Muscle layer of colon (tissue), 2 donors: ENCODE measurements around the gene KIDINS220.

ENCODE experiments used
- H3K27ac ChIP-seq: one replicate; pipeline ENCODE4 v1.7.0; 2013; ENCODE audit warnings: low read depth, mild to moderate bottlenecking, low read length, moderate library complexity
- H3K27me3 ChIP-seq, 2 donors: one replicate each; pipeline ENCODE4 v1.7.0; 2013; ENCODE audit warnings: low read length in 2 of 2, mild to moderate bottlenecking in 2 of 2; ENCODE audit not compliant: insufficient read depth in 2 of 2, control insufficient read depth in 1 of 2
- H3K36me3 ChIP-seq: one replicate; pipeline ENCODE4 v1.7.0; 2013; ENCODE audit warnings: mild to moderate bottlenecking, low read length; ENCODE audit not compliant: insufficient read depth
- H3K4me1 ChIP-seq: one replicate; pipeline ENCODE4 v1.7.0; 2013; ENCODE audit warnings: mild to moderate bottlenecking, low read length; ENCODE audit not compliant: insufficient read depth
- H3K4me3 ChIP-seq, 2 donors: one replicate each; pipeline ENCODE4 v1.7.0; 2013; ENCODE audit warnings: low read length in 2 of 2, low read depth in 1 of 2, mild to moderate bottlenecking in 1 of 2, moderate library complexity in 1 of 2
- H3K9ac ChIP-seq: one replicate; pipeline ENCODE4 v1.7.0; 2013; ENCODE audit warnings: low read length
- H3K9me3 ChIP-seq: one replicate; pipeline ENCODE4 v1.7.0; 2013; ENCODE audit warnings: mild to moderate bottlenecking, low read length
- donor health status: abdominal sarcoma.
- donor health status: Adenocarcinoma of cecum.

KIDINS220 gene

DNA sequence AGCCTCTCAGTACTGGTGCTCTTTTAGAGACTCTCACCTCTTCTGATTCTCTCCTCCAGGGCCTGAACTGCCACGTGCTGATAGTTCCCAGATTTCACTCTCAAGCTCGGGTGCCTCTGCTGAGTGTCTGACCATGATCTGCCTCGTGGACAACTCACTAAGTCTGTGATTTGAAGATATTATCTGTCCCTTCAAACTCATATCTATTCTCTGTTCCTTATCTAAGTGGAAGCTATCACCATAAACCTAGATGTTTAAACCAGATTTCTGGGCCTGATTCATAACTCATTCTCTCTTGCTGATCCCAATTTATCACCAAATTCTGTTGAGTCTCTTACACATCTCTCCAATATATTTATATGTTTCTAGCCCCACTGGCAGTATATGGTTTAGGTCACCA is 29.9 kb upstream of the KIDINS220 start:
- H3K36me3 ChIP-seq = peaks cover 4% of the 10 kb centered on the region
- H3K9ac ChIP-seq = no peak overlapping the region
- no peak overlapping the region for H3K4me3 ChIP-seq
- H3K9me3 ChIP-seq = no peaks in the 10 kb centered on the region
- H3K27me3 ChIP-seq = no peaks in the 10 kb centered on the region
- no peaks in the 10 kb centered on the region for H3K4me1 ChIP-seq
- no peak overlapping the region for H3K27ac ChIP-seq

DNA sequence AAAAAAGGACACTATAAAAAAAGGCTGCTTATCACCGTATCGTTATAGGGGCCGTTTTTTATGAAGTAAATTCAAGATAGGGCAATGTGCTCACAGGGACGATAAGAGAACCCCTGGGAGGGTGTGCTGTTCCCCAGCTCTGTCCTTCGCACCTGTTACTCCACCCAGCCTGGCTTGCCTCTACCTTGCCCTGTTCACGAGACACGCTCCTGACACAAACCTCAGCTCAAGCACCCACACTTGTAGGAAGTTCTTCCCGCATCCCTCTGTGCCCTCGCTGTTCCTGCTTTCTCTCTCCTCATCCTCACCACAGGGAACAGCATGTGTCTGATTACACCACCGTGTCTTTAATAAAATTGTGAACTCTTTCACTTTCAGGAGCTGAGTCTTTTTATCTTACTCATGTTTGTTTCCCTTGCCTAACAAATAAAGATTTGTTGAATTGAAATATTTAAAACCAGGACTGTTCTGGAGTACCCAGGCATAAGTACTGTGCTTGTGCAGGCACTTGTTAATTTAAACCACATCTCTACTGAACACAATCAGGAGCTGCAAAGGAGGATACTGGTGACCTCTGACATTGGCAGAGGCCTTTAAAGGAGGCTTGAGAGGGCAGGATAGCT is 26.0 kb upstream of the KIDINS220 start:
- no peaks in the 10 kb centered on the region for H3K27me3 ChIP-seq
- H3K4me3 ChIP-seq = no peak overlapping the region
- peaks cover 4% of the 10 kb centered on the region for H3K36me3 ChIP-seq
- H3K4me1 ChIP-seq = no peaks in the 10 kb centered on the region
- no peaks in the 10 kb centered on the region for H3K9me3 ChIP-seq
- H3K9ac ChIP-seq = no peak overlapping the region
- H3K27ac ChIP-seq = no peak overlapping the region

DNA sequence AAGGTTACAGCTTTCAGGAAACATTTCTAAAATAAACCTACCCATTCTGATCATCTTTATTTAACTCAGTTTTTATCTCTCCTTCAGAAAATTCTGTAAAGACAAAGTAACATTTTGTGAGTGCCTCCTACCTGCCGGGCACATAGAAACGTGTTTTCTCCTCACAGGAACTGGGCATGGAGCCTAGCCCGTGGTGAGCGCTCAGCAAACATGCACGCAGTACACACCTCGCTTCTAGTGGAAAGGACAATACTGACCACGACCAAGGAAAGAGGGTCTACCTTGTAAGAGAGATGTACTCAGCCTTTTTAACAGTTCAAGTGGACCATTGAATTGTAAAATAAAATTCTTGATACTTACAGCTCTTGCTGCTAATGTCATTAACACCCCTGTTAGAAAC is 24.8 kb upstream of the KIDINS220 start:
- no peak overlapping the region for H3K27ac ChIP-seq
- H3K9ac ChIP-seq = no peak overlapping the region
- H3K9me3 ChIP-seq = no peaks in the 10 kb centered on the region
- no peaks in the 10 kb centered on the region for H3K27me3 ChIP-seq
- peaks cover 4% of the 10 kb centered on the region for H3K36me3 ChIP-seq
- no peaks in the 10 kb centered on the region for H3K4me1 ChIP-seq
- no peak overlapping the region for H3K4me3 ChIP-seq

DNA sequence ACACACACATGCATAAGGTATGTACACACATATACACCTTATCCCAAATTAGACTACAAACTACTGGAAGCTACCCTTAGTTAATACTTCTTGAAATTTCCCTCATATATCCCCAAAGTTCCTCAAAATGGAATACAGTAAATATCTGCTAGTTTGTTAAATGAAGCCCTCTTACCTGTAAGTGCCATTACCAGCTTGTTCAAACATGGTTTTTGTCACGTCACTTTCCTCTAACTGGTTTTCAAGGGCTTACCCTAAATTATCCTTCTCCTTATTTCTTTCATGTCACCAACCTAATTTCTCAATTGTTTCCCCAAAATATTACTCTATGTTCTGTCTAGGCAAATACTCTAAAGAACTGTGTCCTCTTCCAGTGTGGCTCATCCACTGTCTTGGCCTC is 24.4 kb upstream of the KIDINS220 start:
- Histone ChIP-seq H3K4me3 (no peak overlapping the region), H3K27me3 (no peaks in the 10 kb centered on the region), H3K9ac (no peak overlapping the region)

DNA sequence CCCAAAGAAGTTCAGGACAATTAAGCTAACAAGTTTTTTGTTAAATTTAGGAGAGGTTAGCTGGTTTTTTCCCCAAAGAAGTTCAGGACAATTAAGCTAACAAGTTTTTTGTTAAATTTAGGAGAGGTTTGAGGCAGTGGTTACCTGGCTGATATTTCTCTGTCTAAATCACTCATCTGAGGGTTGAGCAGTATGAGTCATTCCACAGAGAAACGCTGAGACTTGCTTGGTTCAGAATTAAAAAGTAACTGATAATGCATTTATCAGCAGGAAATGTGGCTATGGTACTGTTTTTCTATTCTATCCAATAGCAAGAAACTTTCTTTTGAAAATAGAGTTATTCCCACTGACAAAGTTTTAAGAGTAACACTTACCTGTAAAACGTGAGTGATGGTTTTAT is 22.8 kb upstream of the KIDINS220 start:
- Histone ChIP-seq H3K27me3 (no peaks in the 10 kb centered on the region), H3K4me1 (no peaks in the 10 kb centered on the region), H3K9me3 (no peaks in the 10 kb centered on the region), H3K4me3 (no peak overlapping the region), H3K27ac (no peak overlapping the region), H3K36me3 (peaks cover 4% of the 10 kb centered on the region), H3K9ac (no peak overlapping the region)

More for the DNA sequence above, 24.4 kb upstream of the KIDINS220 start:
- Histone ChIP-seq H3K9me3 (no peaks in the 10 kb centered on the region), H3K4me1 (no peaks in the 10 kb centered on the region), H3K36me3 (peaks cover 4% of the 10 kb centered on the region), H3K27ac (no peak overlapping the region)

DNA sequence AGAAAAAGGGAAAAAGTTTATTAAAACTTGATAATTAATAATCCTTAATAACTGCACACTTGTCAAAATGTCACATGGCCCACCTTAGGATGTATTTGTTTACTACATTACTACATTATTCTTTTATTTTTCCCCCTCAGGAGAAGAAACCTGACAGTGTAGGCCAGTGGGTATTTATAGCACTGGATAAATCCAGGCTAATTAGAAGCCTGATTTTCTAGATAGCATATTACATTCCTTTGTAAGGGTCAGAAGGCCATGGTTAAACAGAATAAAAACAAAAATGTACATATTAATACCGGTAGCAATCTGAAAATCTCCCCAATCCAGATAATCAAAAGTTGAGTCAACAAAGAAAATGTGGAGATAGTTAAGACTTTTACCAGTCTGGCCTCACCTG is 21.5 kb upstream of the KIDINS220 start:
- Histone ChIP-seq H3K36me3 (peaks cover 4% of the 10 kb centered on the region), H3K27ac (no peak overlapping the region), H3K9ac (no peak overlapping the region), H3K27me3 (no peaks in the 10 kb centered on the region), H3K9me3 (no peaks in the 10 kb centered on the region), H3K4me3 (no peak overlapping the region), H3K4me1 (no peaks in the 10 kb centered on the region)

DNA sequence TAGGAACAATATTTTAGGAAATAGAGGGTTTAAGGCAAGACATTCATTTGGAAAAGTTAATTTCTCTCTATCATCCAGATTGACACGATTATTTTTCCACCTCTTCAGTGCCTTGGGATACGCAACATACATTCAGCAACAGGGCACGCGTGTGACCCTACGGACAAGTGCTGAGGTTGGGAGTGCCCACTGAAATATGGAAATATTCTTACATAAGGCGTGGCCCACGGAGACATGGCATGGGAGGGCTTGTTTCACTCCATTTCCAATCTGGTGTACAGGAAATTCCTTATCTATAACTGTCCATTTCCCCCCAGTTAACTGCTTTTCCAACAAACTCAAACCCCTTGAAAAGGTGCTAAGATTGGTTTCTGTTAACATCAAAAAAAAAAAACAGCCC is 20.9 kb upstream of the KIDINS220 start:
- no peak overlapping the region for H3K9ac ChIP-seq
- no peaks in the 10 kb centered on the region for H3K9me3 ChIP-seq
- H3K27ac ChIP-seq = no peak overlapping the region
- H3K4me3 ChIP-seq = no peak overlapping the region
- no peaks in the 10 kb centered on the region for H3K4me1 ChIP-seq
- H3K36me3 ChIP-seq = no peaks in the 10 kb centered on the region
- H3K27me3 ChIP-seq = no peaks in the 10 kb centered on the region

DNA sequence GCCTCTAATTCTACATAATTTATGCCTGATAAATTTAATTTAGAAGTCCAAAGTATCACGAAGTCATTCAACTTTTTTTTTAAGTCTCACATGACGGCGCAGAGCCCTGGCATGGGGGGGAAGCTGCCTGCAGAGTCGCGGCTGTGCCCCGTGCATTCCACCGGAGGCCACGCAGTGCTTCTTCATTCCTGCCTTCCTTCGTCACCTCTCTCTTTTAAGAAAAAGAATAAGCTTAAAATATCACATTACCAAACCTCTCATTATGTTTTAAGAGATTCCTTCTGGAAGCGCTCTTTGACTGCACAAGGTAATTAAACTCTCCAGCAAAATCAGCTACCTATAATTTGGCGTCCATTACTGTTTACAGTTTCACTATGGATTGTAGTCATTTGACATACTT is 20.3 kb upstream of the KIDINS220 start:
- Histone ChIP-seq H3K9ac (no peak overlapping the region), H3K27me3 (no peaks in the 10 kb centered on the region), H3K36me3 (no peaks in the 10 kb centered on the region), H3K27ac (no peak overlapping the region), H3K9me3 (no peaks in the 10 kb centered on the region), H3K4me1 (no peaks in the 10 kb centered on the region), H3K4me3 (no peak overlapping the region)

DNA sequence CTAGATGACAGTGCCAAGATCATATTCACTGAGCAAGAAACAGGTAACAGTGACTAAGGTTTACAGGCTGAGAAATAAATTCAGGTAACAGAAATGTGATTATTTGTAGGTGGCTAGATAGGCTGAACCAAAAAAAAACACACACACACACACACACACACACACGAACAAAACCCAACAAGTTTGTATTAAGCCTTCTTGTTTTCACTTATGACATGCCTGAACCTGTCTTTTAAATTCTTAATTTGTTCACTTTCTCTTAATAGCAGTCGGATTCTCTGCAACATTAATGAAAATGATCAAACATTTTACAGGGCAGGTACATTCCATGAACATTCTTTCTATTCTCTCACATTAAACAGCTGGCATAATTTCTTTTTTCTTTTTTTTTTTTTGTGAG is 18.8 kb upstream of the KIDINS220 start:
- no peak overlapping the region for H3K9ac ChIP-seq
- H3K4me1 ChIP-seq = no peaks in the 10 kb centered on the region
- H3K27me3 ChIP-seq = no peaks in the 10 kb centered on the region
- H3K4me3 ChIP-seq = no peak overlapping the region
- H3K36me3 ChIP-seq = no peaks in the 10 kb centered on the region
- no peaks in the 10 kb centered on the region for H3K9me3 ChIP-seq
- no peak overlapping the region for H3K27ac ChIP-seq

DNA sequence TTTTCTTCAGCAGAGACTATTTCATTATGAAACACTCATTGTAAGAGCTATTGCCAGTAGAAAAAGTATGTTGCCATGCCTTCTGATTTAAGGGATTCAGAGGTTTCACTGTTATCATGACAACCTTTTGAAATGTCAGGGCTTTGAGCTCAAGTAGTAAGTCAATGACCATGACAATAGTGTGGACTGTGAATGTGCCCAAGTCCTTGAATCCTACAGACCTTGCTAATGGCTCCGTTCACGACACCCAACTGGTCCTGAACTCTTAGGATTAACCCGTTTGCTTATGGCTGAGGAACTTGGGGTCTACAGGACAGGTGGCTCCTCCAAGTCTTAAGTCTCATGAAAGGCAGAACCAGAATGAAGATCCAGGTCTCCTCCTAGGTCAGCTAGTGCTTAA is 17.6 kb upstream of the KIDINS220 start:
- Histone ChIP-seq H3K4me3 (no peak overlapping the region), H3K27me3 (no peaks in the 10 kb centered on the region), H3K27ac (no peak overlapping the region), H3K9me3 (no peaks in the 10 kb centered on the region), H3K36me3 (no peaks in the 10 kb centered on the region), H3K4me1 (no peaks in the 10 kb centered on the region), H3K9ac (no peak overlapping the region)

DNA sequence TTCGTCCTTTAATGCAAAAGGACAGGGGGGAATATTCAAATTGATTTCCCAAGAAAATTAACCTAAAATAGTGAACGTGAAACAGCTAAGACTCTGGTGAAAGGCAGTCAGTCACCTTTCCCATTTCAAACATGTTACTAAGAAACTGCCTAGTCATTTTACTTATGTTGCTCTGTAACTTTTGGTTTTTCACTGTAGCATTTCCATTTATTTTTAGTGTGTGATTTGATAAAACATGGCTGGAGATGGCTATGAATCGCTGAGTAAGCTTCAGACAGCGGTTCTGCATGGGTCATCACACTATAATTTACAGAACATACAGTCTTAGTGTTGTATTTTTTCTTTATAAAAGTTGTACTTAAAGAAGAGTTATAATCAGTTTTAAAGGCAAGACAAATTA is 16.0 kb upstream of the KIDINS220 start:
- no peak overlapping the region for H3K9ac ChIP-seq
- H3K9me3 ChIP-seq = no peaks in the 10 kb centered on the region
- no peaks in the 10 kb centered on the region for H3K27me3 ChIP-seq
- H3K27ac ChIP-seq = no peak overlapping the region
- H3K4me1 ChIP-seq = no peaks in the 10 kb centered on the region
- no peaks in the 10 kb centered on the region for H3K36me3 ChIP-seq
- H3K4me3 ChIP-seq = no peak overlapping the region

DNA sequence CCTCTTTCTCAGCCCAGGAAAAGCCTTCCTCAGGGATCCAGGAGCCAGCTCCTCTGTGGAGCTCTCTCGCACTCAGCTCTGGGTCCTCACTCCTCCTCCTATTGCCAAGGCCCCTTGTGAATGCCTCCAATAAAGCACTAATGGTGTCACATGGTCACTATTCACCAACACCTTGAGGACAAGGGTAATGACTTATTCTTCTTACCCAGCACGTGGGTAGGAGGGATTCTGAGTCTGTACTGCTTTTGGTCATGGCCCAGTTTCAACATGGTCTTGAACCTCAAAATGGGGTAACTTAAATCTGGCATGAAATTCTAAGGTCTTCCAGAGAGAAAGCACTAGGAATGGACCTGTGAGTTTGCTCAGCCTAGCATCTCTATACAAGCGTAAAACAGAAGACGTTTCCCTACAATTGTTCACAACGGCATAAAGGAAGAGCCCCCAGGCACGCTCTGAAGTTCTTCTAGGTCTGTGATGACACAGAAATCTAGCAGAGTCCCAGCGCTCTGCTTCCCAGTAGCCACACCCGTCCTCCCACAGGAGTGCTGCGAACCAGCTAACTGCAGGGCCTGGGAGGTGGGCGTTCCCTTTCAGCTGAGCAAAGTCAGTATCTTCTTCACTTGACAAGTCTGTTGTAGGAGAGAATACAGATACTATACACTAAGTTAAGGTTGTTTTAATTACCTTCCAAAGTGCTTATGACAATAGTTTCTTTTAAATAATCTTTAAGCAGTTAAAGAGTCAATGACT is 14.6 kb upstream of the KIDINS220 start:
- no peaks in the 10 kb centered on the region for H3K36me3 ChIP-seq
- no peaks in the 10 kb centered on the region for H3K9me3 ChIP-seq
- no peak overlapping the region for H3K4me3 ChIP-seq
- H3K27ac ChIP-seq = no peak overlapping the region
- no peak overlapping the region for H3K9ac ChIP-seq
- no peaks in the 10 kb centered on the region for H3K4me1 ChIP-seq
- no peaks in the 10 kb centered on the region for H3K27me3 ChIP-seq
